Memory B cell (primary cell): ENCODE results near the gene PRRG3.

ENCODE experiments used
- ATAC-seq: fragments of 150-1000 bp; cut with Tn5 transposase; 2 replicates; pipeline ENCODE4 v1.10.0; 2021; ENCODE audit warnings: low read depth, mild to moderate bottlenecking, moderate library complexity
- DNase-seq, 2 donors: peaks; one replicate each; pipeline ENCODE4 v3.0.0; 2022; ENCODE audit warnings: low spot score in 2 of 2
- H3K27ac Mint-ChIP-seq: one replicate; pipeline ENCODE4 v1.8.0; 2022; ENCODE audit warnings: mild to moderate bottlenecking, moderate library complexity, mixed read lengths
- H3K27me3 Mint-ChIP-seq: one replicate; pipeline ENCODE4 v1.8.0; 2022; ENCODE audit warnings: mixed read lengths
- H3K36me3 Mint-ChIP-seq: one replicate; pipeline ENCODE4 v1.8.0; 2022; ENCODE audit warnings: mild to moderate bottlenecking, mixed read lengths
- H3K4me1 Mint-ChIP-seq: one replicate; pipeline ENCODE4 v1.8.0; 2022; ENCODE audit warnings: mixed read lengths
- H3K4me3 Mint-ChIP-seq: one replicate; pipeline ENCODE4 v1.8.0; 2022; ENCODE audit warnings: mild to moderate bottlenecking, moderate library complexity, mixed read lengths
- H3K9me3 Mint-ChIP-seq: one replicate; pipeline ENCODE4 v1.8.0; 2022; ENCODE audit warnings: mixed read lengths

The PRRG3 gene

GRCh38 chrX:151743651-151744470 lies 48.6 kb downstream of the PRRG3 start:
- Mint-ChIP-seq H3K27ac (no peak overlapping the region), H3K9me3 (no peaks in the 10 kb centered on the region), H3K4me1 (no peaks in the 10 kb centered on the region), H3K27me3 (no peaks in the 10 kb centered on the region), H3K4me3 (no peak overlapping the region), H3K36me3 (no peaks in the 10 kb centered on the region)
- no peak for ATAC-seq
- DNase-seq = no peak

GRCh38 chrX:151745651-151746050 lies 50.4 kb downstream of the PRRG3 start:
- ATAC-seq (no peak), DNase-seq (no peak)
- H3K4me3 Mint-ChIP-seq = no peak overlapping the region
- H3K9me3 Mint-ChIP-seq = no peaks in the 10 kb centered on the region
- H3K4me1 Mint-ChIP-seq = no peaks in the 10 kb centered on the region
- no peaks in the 10 kb centered on the region for H3K27me3 Mint-ChIP-seq
- no peaks in the 10 kb centered on the region for H3K36me3 Mint-ChIP-seq
- H3K27ac Mint-ChIP-seq = no peak overlapping the region

GRCh38 chrX:151746502-151746901 lies 51.2 kb downstream of the PRRG3 start:
- peaks cover 3% of the 10 kb centered on the region for H3K27me3 Mint-ChIP-seq
- H3K36me3 Mint-ChIP-seq = no peaks in the 10 kb centered on the region
- ATAC-seq (no peak), DNase-seq (no peak)
- no peak overlapping the region for H3K27ac Mint-ChIP-seq
- H3K4me1 Mint-ChIP-seq = no peaks in the 10 kb centered on the region
- no peak overlapping the region for H3K4me3 Mint-ChIP-seq
- no peaks in the 10 kb centered on the region for H3K9me3 Mint-ChIP-seq

GRCh38 chrX:151750511-151750910 lies 55.3 kb downstream of the PRRG3 start:
- Mint-ChIP-seq H3K36me3 (no peaks in the 10 kb centered on the region), H3K27me3 (peaks cover 6% of the 10 kb centered on the region), H3K4me1 (no peaks in the 10 kb centered on the region), H3K27ac (no peak overlapping the region), H3K9me3 (no peaks in the 10 kb centered on the region), H3K4me3 (no peak overlapping the region)
- ATAC-seq (no peak), DNase-seq (no peak)

GRCh38 chrX:151752847-151753246 lies 57.6 kb downstream of the PRRG3 start:
- ATAC-seq = no peak
- Mint-ChIP-seq H3K27ac (no peak overlapping the region), H3K9me3 (no peaks in the 10 kb centered on the region), H3K36me3 (no peaks in the 10 kb centered on the region), H3K4me3 (no peak overlapping the region), H3K4me1 (no peaks in the 10 kb centered on the region), H3K27me3 (peaks cover 9% of the 10 kb centered on the region)
- no peak for DNase-seq

GRCh38 chrX:151753313-151754046 lies 58.2 kb downstream of the PRRG3 start:
- Mint-ChIP-seq H3K36me3 (no peaks in the 10 kb centered on the region), H3K4me1 (no peaks in the 10 kb centered on the region), H3K27me3 (peaks cover 9% of the 10 kb centered on the region), H3K9me3 (no peaks in the 10 kb centered on the region), H3K4me3 (no peak overlapping the region), H3K27ac (no peak overlapping the region)
- ATAC-seq (no peak), DNase-seq (no peak)

- Mint-ChIP-seq H3K9me3 (no peaks in the 10 kb centered on the region), H3K4me3 (no peak overlapping the region), H3K4me1 (no peaks in the 10 kb centered on the region), H3K27me3 (peaks cover 9% of the 10 kb centered on the region), H3K36me3 (no peaks in the 10 kb centered on the region), H3K27ac (no peak overlapping the region)
- DNase-seq (no peak), ATAC-seq (no peak)
Observed at GRCh38 chrX:151754047-151754429, 58.8 kb downstream of the PRRG3 start.

- DNase-seq (no peak), ATAC-seq (no peak)
- Mint-ChIP-seq H3K27ac (no peak overlapping the region), H3K9me3 (no peaks in the 10 kb centered on the region), H3K4me1 (no peaks in the 10 kb centered on the region), H3K4me3 (no peak overlapping the region), H3K36me3 (no peaks in the 10 kb centered on the region), H3K27me3 (peaks cover 9% of the 10 kb centered on the region)
Observed at GRCh38 chrX:151754641-151755215, 59.5 kb downstream of the PRRG3 start.
